ENCODE results near the gene LIPN.

GRCh38 chr10:88804083-88804812, 44.4 kb downstream of the LIPN start:
- TF ChIP-seq CTCF (IDR thresholded peaks at IDR 0.05; ENCODE audit: low read depth, low read length) (no peak), EZH2phosphoT487 (IDR thresholded peaks at IDR 0.05; ENCODE audit: low read depth) (no peak)

All from OCI-LY3 (cell line).